ENCODE data around the gene LAMA3.
A peak's percentile ranks its signal among the peaks of the same experiment; 100 is the strongest.

The LAMA3 gene

DNA sequence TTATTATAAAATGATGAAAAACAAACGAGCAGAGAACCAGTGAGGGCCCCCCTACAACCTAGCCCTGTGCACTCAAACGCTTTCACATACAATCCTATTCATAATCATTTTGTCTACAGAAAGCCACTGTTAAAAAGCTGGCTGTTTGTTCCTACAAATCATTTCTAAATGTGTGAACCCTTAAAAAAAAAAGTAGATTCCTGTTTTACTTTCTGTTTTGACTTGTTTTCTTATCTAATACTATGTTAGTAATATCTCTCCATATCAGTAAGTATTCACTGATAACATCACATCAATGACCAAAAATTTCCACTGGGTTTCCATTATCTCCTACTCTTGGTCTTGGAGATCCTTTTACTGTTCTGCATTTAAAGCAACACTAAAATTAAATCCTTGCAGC is 196.5 kb downstream of the LAMA3 start:
- Histone ChIP-seq H3K9me3 (no peaks in the 10 kb centered on the region), H3K27ac (peak overlapping the region in 1 of 2 donors; percentile 81), H3K4me1 (peaks cover 0 to 41% (median 15%) of the 10 kb centered on the region in 4 donors), H3K36me3 (no peaks in the 10 kb centered on the region), H3K4me3 (no peak overlapping the region), H3K27me3 (no peaks in the 10 kb centered on the region)
- no peak for DNase-seq
- intact Hi-C loops (cut with DNase I; ENCODE audit: low total_unique reads) = no loop called here
- no peak for TF ChIP-seq CTCF (IDR thresholded peaks at IDR 0.05)

GRCh38 chr18:23887035-23887434 is 197.8 kb downstream of the LAMA3 start:
- H3K36me3 ChIP-seq = no peaks in the 10 kb centered on the region
- TF ChIP-seq CTCF (IDR thresholded peaks at IDR 0.05) = no peak
- peaks cover 0 to 43% (median 15%) of the 10 kb centered on the region in 4 donors for H3K4me1 ChIP-seq
- DNase-seq = no peak
- no peak overlapping the region for H3K27ac ChIP-seq
- H3K27me3 ChIP-seq = no peaks in the 10 kb centered on the region
- intact Hi-C loops (cut with DNase I; ENCODE audit: low total_unique reads) = no loop called here
- H3K4me3 ChIP-seq = no peak overlapping the region
- H3K9me3 ChIP-seq = no peaks in the 10 kb centered on the region

DNA sequence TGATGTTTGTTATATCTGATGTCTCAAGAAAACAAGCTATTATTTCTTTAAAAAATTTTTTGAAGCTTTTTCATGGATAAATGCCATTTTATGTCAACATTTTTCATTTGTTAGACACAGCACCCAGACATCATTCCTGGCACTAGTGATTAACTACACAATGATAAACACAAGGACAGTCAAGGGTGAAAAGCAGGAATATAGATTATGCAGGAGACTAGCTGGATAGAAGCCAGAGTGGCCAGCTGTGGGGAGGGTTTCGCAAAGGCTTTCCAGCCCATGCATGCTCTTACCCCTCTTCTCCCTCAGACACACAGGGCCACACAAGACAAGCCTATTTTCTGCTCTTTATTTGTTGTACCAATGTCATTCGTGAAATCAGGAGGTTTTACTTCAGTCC is 198.2 kb downstream of the LAMA3 start:
- DNase-seq = no peak
- intact Hi-C loops (cut with DNase I; ENCODE audit: low total_unique reads) = no loop called here
- Histone ChIP-seq H3K27ac (no peak overlapping the region), H3K9me3 (no peaks in the 10 kb centered on the region), H3K36me3 (no peaks in the 10 kb centered on the region), H3K4me1 (peaks cover 0 to 43% (median 15%) of the 10 kb centered on the region in 4 donors), H3K27me3 (no peaks in the 10 kb centered on the region), H3K4me3 (no peak overlapping the region)
- no peak for TF ChIP-seq CTCF (IDR thresholded peaks at IDR 0.05)

GRCh38 chr18:23888881-23889280 is 199.6 kb downstream of the LAMA3 start:
- no peak for TF ChIP-seq CTCF (IDR thresholded peaks at IDR 0.05)
- Histone ChIP-seq H3K4me1 (peaks cover 0 to 31% (median 12%) of the 10 kb centered on the region in 4 donors), H3K4me3 (no peak overlapping the region), H3K27me3 (no peaks in the 10 kb centered on the region), H3K9me3 (no peaks in the 10 kb centered on the region), H3K36me3 (no peaks in the 10 kb centered on the region), H3K27ac (no peak overlapping the region)
- intact Hi-C loops (cut with DNase I; ENCODE audit: low total_unique reads) = no loop called here
- DNase-seq = no peak

DNA sequence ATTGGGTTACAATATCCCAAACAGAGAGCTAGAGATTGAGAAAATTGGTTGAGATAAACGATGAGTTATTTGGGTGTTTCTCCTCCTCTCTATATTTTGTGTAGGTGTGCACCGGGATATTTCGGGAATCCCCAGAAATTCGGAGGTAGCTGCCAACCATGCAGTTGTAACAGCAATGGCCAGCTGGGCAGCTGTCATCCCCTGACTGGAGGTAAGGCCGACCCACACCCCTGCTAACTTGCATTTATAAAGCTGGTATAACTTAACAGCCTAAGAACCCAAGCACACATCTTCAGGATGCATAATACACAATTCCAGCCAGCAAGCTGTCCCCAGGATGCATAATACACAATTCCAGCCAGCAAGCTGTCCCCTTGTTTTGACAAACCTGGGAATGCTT is 200.7 kb downstream of the LAMA3 start:
- intact Hi-C loops (cut with DNase I; ENCODE audit: low total_unique reads) = no loop called here
- Histone ChIP-seq H3K4me3 (no peak overlapping the region), H3K4me1 (peaks cover 0 to 20% (median 5%) of the 10 kb centered on the region in 4 donors), H3K27me3 (no peaks in the 10 kb centered on the region), H3K27ac (no peak overlapping the region), H3K9me3 (no peaks in the 10 kb centered on the region), H3K36me3 (peaks cover 0 to 6% (median 0%) of the 10 kb centered on the region in 3 donors)
- no peak for DNase-seq
- no peak for TF ChIP-seq CTCF (IDR thresholded peaks at IDR 0.05)

DNA sequence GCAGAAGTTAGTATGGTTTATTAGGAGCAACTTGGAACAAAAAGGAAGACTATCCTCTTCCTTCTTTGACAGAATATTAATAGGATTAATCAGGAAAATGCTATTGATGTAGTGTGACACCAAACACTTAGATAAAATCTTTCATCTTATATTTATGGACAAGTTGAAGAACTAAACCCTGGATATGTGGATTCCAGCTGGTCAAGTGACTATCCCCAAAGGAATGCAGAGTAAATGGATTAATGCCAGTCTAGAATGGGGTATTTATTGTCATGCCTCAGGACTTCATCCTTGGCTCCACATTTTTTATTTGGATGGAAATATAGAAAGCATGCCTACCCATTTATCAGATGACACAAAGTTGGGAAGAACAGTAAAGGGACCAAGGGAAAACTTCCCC is 201.3 kb downstream of the LAMA3 start:
- Histone ChIP-seq H3K27me3 (no peaks in the 10 kb centered on the region), H3K4me1 (peaks cover 0 to 14% (median 1%) of the 10 kb centered on the region in 4 donors), H3K4me3 (no peak overlapping the region), H3K36me3 (peaks cover 0 to 7% (median 0%) of the 10 kb centered on the region in 3 donors), H3K9me3 (no peaks in the 10 kb centered on the region), H3K27ac (no peak overlapping the region)
- no peak for TF ChIP-seq CTCF (IDR thresholded peaks at IDR 0.05)
- intact Hi-C loops (cut with DNase I; ENCODE audit: low total_unique reads) = no loop called here
- DNase-seq = no peak
